GM18909 (cell line): ENCODE data around the gene CDK14.

Experiments
- ATAC-seq: cut with Tn5 transposase; IDR thresholded peaks from one replicate; pipeline ENCODE4 v1.9.1; 2021; ENCODE audit warnings: mild to moderate bottlenecking; ENCODE audit not compliant: unreplicated experiment, poor library complexity

CDK14 gene

DNA sequence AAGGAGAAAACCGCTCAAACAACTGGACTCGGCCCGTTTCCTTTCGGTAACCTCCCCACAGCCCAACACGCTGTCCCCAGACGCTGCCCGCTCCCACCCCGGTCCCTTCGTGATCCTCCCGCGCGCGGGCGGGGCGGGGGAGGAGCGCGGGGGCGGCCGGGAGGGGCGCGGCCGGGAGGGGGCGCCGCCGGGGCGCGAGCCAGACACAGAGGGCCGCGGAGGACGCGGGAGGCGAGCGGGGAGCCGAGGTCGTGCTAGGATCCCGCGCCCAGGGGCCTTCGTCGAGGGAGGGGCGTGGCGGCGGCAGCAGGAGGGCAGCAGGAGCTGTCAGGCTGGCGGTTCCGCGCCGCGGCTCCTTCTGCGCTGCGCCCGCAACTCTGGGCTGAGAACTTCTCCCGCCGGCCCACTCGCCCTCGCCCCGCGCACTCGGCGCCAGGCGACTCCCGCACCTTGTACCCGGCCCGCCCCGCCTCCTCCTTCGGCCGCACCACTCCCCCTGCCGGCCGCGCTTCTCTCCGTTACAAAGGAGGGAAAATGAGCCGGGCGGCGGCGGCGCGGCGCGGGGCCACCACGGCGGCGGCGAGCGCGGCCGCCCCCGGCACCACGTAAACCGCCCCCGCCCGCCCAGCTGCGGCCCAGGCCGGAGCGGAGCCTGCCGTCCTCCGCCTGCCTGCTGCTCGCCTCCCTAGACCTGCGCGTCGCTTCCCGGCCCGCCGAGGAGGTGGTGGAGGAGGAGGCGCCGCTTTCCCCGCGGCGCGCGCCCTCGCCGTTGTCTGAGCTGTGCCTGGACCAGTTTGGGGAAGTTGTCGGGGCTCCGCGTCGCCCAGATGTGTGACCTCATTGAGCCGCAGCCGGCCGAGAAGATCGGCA is at the start of gene CDK14:
TSS of gene CDK14 (plus strand) at position 521 of the 870 bp plus-strand sequence. CDS start at position 828, 307 bp downstream.
- ATAC-seq = peak; percentile 70

- ATAC-seq = no peak
Measured at GRCh38 chr7:90551036-90551435, 45.1 kb upstream of the CDK14 start.

DNA sequence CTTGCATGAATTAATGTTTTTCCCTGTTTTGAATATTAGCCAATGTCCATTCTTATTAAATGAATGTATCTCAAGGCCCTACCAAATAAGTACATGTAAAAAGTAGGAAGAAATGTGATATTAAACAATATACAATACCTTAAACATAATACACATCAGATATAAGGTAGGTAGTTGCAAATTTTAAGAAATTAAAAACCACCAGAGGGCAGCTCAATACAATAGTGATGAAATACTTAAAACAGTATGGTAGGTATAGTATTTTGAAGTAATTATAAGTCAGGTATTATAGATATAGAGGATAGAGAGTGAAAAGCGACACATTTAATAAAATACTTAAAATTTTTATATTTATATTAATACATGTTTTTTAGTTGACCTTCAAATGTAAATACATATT is 43.6 kb upstream of the CDK14 start:
- no peak for ATAC-seq

GRCh38 chr7:90560730-90561129 is 35.4 kb upstream of the CDK14 start:
- no peak for ATAC-seq

GRCh38 chr7:90563286-90563685 is 32.8 kb upstream of the CDK14 start:
- ATAC-seq = no peak

- no peak for ATAC-seq
Measured at GRCh38 chr7:90564455-90564854, 31.7 kb upstream of the CDK14 start.

DNA sequence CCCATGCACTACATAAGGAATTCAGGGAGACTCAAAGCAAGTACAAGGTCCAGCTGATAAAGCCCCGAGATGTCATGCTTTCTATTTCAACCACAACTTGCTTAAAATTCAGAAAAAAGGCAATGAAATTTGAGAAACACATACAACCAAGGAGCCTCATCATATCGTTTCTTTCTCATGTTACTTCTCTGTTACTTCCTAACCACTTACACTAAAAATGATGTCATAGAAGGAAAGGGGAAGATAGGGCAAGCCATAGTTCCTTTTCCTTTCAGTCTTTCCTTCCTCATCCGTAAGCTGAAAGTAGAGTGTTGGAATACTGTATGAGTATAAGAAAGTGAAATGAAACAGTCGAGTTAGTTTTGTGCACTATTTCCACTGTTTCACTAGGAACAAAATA is 27.9 kb upstream of the CDK14 start:
- ATAC-seq = no peak

DNA sequence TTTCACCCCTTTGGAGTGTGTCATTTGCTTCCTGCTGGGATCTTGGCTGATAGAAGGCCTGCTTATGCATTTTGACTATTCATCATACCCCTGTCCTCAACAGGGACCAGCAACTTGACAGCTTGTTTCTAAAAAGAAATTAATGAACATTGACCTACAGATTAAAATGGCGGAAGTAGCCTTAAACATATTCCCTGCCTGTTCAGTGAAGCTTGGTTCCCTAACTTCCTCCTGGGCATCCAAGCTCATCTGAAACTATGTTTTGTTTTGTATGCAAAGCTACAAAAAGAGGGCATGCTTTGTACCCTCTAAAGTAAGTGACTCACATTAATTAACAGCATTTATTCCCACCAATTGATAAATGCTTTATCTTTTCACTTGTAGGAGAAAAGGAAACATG is 26.8 kb upstream of the CDK14 start:
- ATAC-seq = no peak

DNA sequence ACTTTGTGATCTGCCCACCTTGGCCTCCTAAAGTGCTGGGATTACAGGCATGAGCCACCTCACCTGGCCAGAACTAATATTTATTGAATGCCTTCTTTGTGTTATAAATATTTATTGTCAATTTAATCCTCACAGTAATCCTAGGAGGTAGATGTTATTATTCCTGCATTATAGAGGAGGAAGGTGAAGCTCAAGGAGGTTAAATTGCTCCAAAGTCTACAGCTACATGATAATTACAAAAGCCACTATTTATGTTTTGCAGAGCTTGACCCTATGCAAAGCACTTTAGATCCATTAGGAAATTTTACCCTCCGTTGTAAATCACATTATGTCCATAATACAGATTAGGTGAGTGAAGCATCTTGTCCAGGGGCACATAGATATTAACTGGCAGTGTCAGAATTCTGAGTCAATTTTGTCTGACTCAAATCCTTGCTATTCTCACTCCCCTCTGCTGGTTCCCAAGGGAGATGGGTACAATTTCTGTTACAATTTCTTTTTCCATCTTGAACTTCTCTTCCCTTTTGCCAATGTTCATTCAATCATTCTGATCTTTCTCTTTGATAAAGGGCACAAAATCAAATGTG is 25.7 kb upstream of the CDK14 start:
- no peak for ATAC-seq

GRCh38 chr7:90574146-90574819 is 21.8 kb upstream of the CDK14 start:
- no peak for ATAC-seq

DNA sequence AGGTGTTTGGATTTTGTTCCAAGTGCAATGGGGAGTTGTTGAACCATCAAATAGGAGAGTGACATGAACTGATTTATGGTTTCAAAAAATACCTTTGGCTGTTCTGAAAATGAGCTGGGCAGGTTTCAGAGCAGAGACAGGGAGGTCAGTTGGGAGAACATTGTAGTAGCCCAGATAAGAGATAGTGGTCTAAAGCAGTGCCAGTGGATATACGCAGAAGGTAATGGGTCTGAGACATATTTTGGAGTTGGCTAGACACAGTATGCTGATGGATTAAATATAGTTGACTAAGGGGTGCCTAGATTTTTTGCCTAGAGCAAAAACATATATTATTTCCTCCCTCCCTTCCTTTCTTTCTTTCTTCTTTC is 21.3 kb upstream of the CDK14 start:
- ATAC-seq = no peak

GRCh38 chr7:90579181-90579688 is 16.9 kb upstream of the CDK14 start:
- no peak for ATAC-seq

DNA sequence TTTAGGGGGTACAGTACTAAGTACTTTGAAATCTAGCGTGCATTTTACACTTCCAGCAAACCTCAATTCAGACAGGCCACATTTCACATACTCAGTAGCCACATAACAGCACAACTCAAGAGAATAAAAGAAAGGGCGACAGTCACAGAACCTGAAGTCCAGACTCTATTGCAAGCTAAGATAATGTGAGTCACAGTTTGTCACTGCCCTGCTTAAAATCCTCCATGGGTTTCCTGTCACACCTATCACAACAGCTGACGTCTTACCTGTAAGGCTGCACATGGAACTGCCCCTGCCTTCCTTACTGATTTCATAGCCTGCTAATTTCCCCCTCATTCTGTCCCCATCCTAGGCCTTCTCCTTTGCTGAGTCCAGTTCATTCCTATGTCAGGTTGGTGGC is 16.1 kb upstream of the CDK14 start:
- ATAC-seq = no peak

DNA sequence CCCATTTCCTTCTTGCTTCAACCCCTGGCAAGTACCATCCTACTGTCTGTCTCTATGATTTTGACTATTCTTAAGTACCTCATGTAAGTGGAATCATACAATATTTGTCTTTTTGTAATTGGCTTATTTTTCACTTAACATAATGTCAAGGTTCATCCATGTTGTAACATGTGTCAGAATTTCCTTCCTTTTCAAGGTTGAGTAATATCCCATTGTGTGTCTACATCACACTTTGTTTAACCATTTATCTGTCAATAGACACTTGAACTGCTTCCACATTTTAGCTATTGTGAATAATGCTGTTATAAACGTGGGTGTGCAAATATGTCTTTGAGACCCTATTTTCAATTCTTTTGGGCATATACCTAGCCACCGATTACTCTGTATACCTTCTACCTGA is 14.0 kb upstream of the CDK14 start:
- ATAC-seq = no peak

GRCh38 chr7:90584378-90584777 is 11.7 kb upstream of the CDK14 start:
- no peak for ATAC-seq

DNA sequence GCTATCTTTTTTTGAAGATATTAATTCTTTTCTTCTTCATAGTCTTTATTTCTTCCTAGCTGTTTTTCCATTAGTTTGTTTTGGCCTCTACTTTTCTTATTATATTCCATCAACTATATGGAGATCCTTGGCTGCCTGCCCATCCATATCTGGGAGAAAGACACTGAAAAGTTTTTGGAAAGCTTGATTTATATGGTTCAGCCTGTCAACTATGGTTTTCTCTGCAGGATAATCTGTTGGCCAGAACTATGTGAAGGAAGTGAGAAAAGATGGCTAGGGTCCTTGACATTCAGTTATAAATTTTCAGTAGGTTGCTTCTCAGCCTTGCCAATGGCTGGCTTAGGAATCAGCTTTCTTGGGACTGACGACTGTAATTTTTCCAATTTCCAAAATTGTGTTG is 10.0 kb upstream of the CDK14 start:
- no peak for ATAC-seq

DNA sequence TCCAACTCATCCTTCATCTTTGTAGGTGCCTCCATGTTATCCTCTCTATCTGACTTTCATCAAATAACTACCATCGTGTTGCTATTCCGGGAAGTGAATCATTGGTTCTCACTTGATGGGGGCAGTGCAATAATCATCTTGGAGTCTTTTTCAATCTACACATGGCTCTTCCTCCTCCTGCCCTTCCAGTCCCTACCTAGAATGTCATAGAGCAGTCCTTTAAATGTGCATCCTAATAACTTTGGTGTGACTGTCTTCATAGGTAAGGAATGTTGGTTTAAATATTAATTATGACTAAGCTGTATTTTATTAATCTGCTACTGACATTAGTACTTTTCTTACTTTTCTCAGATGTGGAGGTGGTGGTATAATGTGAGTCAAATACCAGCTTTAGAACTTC is 8.4 kb upstream of the CDK14 start:
- ATAC-seq = no peak

DNA sequence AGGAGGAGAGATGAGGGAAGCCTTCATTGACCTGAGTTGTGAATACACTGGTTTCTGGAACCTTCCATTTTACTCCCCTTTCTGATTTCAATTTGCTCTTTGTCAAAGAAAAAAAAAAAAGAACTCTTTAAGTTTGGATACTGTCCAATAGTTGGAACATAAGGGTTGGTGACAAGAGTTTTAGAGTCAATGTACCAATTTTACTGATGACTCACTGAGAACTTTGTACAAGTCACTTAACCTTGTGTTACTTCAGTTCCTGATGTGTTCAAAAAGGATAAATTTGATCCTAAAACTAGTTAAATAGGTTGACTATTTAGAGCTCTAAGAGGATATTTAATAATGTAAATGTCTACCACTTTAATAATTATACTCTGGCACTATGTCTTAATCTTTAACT is 4.1 kb upstream of the CDK14 start:
- ATAC-seq = no peak

GRCh38 chr7:90593205-90593604 is 2.9 kb upstream of the CDK14 start:
- no peak for ATAC-seq

DNA sequence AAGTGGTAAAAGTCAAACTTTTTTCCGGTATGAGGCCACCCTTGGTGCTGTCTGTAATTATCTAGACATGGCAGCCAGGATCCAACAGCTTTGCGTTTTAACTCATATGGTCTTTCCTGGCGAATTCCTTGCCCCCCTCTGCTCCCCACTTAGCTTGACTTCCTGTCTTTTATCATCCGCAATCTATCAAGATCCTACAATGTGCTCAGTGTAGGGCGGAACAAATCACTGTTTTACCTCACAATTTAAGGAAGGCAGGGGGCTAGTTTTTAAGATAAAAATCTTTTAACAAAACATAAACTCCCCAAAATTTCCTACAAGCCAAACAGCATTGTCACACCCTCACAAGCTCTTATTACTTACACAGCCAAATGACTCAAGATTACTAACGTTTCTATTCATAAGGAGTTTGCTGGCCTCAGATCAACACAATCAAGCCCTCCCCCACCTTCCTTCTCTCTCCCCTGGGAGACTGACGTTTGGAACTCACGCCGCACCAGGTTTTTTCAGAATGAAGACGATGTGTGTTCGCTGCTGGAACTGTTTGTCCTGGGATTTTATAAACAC is 1.3 kb upstream of the CDK14 start:
- ATAC-seq = no peak

DNA sequence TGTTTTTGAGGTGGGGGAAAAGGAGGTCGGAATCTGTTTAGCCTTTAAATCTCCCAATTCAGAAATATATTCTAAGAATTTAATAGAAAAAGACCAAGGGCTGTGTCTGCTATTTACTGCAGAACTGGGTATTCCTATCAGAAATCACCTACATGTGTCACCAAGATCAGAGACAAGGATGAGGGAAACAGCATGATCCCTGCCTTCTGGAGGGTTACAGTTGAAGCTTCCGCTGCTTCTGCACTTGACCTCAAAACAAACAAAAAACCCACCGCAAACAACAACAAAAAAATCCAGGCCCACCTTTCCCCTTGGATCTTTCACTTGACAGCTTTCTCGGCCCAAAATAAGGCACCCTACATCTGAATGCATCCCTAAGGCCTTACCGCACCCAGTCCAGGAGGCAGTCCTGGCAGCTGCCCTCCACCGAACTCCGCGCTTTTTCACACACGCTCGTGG is 750 bp upstream of the CDK14 start:
- no peak for ATAC-seq
